Ishikawa (cell line): ENCODE data around the gene KCNA5.

Experiments
- EP300 ChIP-seq: IDR thresholded peaks from 2 replicates; pipeline ENCODE4 v1.6.1; 2012; ENCODE audit warnings: borderline replicate concordance
- MAX ChIP-seq: IDR thresholded peaks from 2 replicates; pipeline ENCODE4 v1.6.1; 2012
- NFIC ChIP-seq: IDR thresholded peaks from 2 replicates; pipeline ENCODE4 v1.6.1; 2012
- REST ChIP-seq: IDR thresholded peaks from 2 replicates; pipeline ENCODE4 v1.6.1; 2012; ENCODE audit warnings: low read depth, mild to moderate bottlenecking
- TAF1 ChIP-seq: IDR thresholded peaks from 2 replicates; pipeline ENCODE4 v1.6.1; 2012; ENCODE audit warnings: low read depth, mild to moderate bottlenecking
- TCF12 ChIP-seq: IDR thresholded peaks from 2 replicates; pipeline ENCODE4 v1.6.1; 2012; ENCODE audit warnings: low read depth
- TEAD4 ChIP-seq: IDR thresholded peaks from 2 replicates; pipeline ENCODE4 v1.6.1; 2012
- USF1 ChIP-seq: IDR thresholded peaks from 2 replicates; pipeline ENCODE4 v1.6.1; 2012

GRCh38 chr12:5033883-5034282 is 9.8 kb upstream of the KCNA5 start:
- TF ChIP-seq TAF1 (no peak), TCF12 (no peak), USF1 (no peak), MAX (no peak), EP300 (no peak), NFIC (no peak), TEAD4 (no peak), REST (no peak)
